Activated T-helper 1 cell treated with Interleukin-2 at 50 U/mL for 16 hours (primary cell): Measurements from ENCODE around the gene ZRANB3.
"Not testable (repeated sequence)": the region's sequence is repeated elsewhere in the genome, so short reads cannot be mapped to it uniquely, and the experiment has no call there.

Source experiments
- DNase-seq: peaks from one replicate; pipeline ENCODE4 v3.0.0-alpha.2; 2020; ENCODE audit warnings: low read depth

The ZRANB3 gene

GRCh38 chr2:135530313-135531230, at the start of gene ZRANB3:
ZRANB3 (minus strand) TSS chr2:135531218.
- DNase-seq, result peak; percentile 87

GRCh38 chr2:135573620-135574019, 42.6 kb upstream of the ZRANB3 start:
- DNase-seq, result no peak

- DNase-seq, result no peak
These were observed 39.9 kb upstream of the ZRANB3 start for GRCh38 chr2:135570884-135571283.

- no peak for DNase-seq
These were observed 32.8 kb upstream of the ZRANB3 start for GRCh38 chr2:135563793-135564192.

GRCh38 chr2:135561925-135562324, 30.9 kb upstream of the ZRANB3 start:
- DNase-seq, result no peak

GRCh38 chr2:135557530-135557929, 26.5 kb upstream of the ZRANB3 start:
- DNase-seq, result no peak

GRCh38 chr2:135555311-135555710, 24.3 kb upstream of the ZRANB3 start:
- no peak for DNase-seq

- no peak for DNase-seq
These were observed 21.9 kb upstream of the ZRANB3 start for GRCh38 chr2:135552887-135553286.

GRCh38 chr2:135551356-135551755, 20.3 kb upstream of the ZRANB3 start:
- no peak for DNase-seq

- no peak for DNase-seq
These were observed 16.3 kb upstream of the ZRANB3 start for GRCh38 chr2:135547311-135547710.

- DNase-seq, result no peak
These were observed 15.4 kb upstream of the ZRANB3 start for GRCh38 chr2:135546436-135546835.

- DNase-seq, result not testable (repeated sequence)
These were observed 2.5 kb upstream of the ZRANB3 start for GRCh38 chr2:135533545-135533944.

- DNase-seq, result no peak
These were observed 1.6 kb upstream of the ZRANB3 start for GRCh38 chr2:135532581-135532980.

- peak; percentile 85 for DNase-seq
These were observed 496 bp upstream of the ZRANB3 start, which contains the start of gene R3HDM1 for GRCh38 chr2:135531231-135532197. R3HDM1 (plus strand) TSS chr2:135531484; CDS start chr2:135604846, 73,362 bp downstream.

GRCh38 chr2:135528006-135528405, 3.0 kb downstream of the ZRANB3 start:
- DNase-seq, result no peak

GRCh38 chr2:135525786-135526185, 5.2 kb downstream of the ZRANB3 start:
- DNase-seq, result no peak

- DNase-seq, result no peak
These were observed 18.9 kb downstream of the ZRANB3 start for GRCh38 chr2:135512099-135512498.

GRCh38 chr2:135510577-135510976, 20.4 kb downstream of the ZRANB3 start:
- DNase-seq, result no peak

- no peak for DNase-seq
These were observed 26.2 kb downstream of the ZRANB3 start for GRCh38 chr2:135504811-135505210.

- not testable (repeated sequence) for DNase-seq
These were observed 32.4 kb downstream of the ZRANB3 start for GRCh38 chr2:135498588-135498987.

- no peak for DNase-seq
These were observed 36.1 kb downstream of the ZRANB3 start for GRCh38 chr2:135494917-135495316.

GRCh38 chr2:135494503-135494902, 36.5 kb downstream of the ZRANB3 start:
- no peak for DNase-seq

- no peak for DNase-seq
These were observed 40.6 kb downstream of the ZRANB3 start for GRCh38 chr2:135490376-135490775.
